ENCODE results near the gene BLOC1S6.
"Not testable (repeated sequence)": the region's sequence is repeated elsewhere in the genome, so short reads cannot be mapped to it uniquely, and the experiment has no call there.

Gene BLOC1S6

DNA sequence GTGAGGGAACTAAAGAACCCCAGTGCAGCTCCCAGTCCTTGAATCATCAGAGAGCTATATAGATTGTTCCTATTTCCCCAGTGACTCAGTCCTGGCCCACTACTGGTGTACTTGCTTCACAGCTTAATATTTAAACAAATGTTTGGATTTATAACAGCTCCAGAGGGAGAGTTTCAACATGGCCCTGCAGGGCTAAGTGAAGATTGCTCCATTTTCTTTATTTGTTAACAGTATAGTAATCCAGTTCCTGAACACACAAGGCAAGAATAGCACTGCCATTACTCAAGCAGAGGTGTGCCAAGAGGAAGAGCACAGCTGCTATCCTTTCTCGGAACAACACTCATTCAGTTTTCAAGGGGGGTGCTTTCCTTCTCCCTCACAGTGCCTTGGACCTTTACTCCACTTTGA lies 54.2 kb downstream of the BLOC1S6 start:
- DNase-seq (ENCODE audit: low spot score), result no peak

DNA sequence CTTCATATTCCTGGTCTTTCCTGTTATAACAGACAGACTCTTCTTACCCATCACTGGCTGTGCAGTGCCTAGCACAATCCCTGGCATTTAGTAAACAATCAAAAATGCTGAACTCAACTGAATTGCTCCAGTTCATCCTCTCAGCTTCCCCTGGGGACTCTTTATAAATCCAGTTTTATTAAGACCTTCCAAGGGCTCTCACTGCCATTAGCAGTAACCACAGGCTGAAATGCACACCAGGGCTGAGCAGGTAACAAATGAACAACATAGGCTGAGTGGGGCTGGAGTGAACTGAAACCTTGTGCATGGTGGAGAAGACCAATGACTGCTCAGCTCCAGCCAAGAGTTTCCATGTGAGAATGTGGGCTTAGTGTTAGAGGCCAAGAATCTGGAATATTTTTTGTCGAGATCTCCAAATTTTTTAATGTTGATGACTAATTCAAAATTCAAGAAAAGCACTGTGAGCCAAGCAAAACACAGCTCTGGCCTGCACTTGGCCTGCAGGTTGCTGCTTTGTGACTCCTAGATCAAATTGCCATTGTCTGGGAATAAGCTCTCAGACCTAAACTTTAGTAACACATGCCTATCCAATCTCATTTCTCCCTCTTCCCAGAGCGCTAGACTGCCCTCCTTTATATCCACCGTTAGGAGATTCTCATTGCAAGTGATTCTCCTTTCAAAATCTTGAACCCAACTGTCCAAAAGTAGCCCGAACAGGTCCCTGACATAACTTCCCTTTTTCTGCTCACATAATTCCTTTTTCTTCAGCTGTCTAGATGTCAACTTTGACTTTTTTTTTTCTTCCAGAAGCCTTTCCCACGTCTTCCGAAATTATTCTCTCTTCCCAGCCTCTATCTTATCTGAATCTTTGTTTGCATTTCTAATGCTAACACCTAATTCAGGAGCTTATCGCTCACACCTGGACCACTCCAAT lies 55.1 kb downstream of the BLOC1S6 start:
- no peak for DNase-seq (ENCODE audit: low spot score)

DNA sequence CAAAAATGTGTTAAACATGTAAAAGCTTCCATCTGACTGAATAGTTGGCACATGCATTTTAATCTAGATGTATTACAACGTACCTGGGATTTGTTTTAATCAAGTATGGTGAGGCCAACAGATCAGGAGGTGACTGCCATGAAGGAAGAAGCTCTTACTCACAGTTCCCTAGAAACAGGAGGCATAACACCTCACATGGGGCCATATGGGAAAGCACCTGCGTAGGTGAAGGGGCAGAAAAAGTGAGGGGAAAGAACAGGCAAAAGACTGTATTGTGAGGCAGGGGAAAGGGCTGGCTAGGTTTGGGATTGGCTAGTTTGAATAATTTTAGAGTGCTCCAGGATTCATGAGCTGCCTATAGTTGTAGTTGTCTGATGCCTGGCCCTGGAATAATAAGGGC lies 57.3 kb downstream of the BLOC1S6 start:
- no peak for DNase-seq (ENCODE audit: low spot score)

DNA sequence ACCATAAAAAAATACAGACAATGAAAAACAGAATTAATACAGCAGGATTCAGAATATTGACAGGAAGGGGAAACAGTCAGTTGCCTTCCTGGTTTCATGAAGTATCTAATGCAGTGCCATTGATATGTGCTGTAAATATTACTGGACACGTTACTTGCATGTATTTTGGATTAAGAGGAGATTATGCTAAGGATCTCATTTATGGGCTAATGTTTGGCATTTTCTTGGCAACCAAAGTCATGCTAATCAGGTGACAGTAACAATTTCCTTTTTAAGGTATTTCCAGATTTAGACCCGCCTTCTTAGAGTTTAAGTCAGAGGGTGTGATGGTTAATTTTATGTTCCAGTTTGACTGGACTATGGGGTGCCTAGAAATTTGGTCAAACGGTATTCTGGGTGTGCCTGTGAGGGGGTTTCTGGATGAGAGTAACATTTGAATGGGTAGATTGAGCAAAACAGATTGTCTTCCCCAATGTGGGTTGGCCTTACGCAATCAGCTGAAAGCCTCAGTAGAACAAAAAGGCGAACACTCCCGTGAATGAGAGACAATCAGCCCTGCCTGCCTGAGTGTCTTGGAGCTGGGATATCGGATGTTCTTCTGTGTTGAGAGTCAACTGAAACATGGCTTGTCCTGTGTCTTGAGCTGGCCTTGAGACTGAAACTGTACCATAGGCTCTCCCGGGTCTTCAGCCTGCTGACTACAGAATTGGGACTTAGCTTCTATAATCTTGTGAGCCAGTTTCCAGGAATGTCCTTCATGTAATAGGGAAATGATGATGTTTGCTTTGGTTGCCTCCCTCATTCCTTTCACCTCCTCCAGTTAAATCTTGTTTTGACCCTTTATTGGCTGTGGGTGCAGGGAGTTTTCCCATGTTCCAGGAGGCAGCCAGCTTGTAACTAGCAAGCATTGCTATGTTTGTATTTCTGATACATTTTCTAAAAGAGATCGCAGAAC lies 58.1 kb downstream of the BLOC1S6 start:
- no peak for DNase-seq (ENCODE audit: low spot score)

DNA sequence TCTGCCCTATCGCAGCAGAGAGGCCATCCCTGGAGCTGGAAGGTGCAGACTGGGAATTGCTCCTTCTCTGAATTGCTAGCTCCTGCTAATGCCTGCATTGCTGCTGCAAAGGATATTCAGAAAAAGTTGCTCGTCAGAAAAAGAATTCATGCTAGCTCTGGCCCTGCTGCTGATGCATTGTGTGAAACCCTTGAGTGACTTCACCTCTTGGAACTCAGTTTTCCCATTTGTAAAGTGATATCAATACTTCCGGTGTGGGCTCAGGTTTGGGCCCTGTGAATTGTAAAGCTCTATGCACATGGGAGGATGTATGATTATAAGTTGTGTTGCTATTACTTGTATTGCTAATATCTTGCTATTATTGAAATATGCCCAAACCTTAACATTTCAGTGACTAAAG lies 59.0 kb downstream of the BLOC1S6 start:
- no peak for DNase-seq (ENCODE audit: low spot score)

DNA sequence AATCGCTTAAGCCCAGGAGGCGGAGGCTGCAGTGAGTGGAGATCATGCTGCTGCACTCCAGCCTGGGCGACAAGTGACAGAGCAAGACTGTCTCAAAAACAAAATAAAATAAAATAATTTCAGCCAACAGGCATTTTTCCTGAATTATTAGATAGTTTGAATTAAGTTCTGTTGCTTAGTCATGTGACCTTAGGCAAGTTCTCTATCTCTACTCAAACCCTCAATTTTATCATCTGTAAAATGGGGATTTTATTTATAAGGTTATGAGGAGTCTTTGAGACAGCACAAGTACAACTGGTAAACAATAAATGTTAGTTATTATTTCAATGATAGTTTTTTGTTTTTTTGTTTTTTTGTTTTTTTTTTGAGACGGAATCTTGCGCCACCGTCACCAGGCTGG lies 60.6 kb downstream of the BLOC1S6 start:
- no peak for DNase-seq (ENCODE audit: low spot score)

DNA sequence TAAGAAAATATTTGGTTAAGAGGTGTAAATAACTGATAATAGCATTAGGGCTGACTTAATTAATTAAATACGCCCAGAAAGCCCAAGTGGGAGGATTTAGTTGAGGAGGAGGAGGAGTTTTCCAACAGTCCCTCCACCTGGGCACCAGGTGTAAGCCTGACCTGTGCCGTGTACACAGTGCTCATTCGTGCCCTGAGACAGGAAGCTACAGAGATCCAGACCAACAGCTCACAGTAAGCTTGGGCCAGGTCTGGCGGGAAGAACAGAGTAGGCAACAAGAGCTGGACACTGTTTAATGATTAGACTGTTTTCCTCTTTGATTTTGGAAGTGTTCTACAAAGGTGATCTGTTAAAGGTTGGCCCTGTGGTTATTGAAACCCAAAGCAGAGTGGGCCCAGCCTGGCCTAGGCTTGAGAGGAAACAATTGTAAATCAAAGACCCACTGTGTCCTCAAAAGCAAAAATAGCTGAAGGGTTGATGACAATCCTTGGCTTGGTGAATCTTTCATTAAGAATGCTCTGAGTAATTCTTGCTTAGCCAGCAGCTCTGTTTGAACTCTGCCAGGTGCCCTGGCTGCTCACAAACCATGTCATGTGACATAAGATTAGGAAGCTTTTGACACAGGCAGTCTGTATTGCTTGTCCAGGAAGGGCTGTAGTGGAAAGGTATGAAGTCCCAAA lies 61.5 kb downstream of the BLOC1S6 start:
- DNase-seq (ENCODE audit: low spot score), result no peak

DNA sequence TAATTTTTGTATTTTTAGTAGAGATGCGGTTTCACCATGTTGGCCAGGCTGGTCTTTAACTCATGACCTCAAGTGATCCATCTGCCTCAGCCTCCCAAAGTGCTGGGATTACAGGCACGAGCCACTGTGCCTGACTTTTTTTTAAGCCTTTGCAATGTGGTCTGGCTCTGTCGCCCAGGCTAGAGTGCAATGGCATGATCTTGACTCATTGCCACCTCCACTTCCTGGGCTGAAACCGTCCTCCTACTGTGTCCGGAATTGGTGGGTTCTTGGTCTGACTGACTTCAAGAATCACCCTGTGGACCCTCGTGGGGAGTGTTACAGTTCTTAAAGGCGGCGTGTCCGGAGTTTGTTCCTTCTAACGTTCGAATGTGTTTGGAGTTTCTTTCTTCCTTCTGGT lies 62.8 kb downstream of the BLOC1S6 start:
- DNase-seq (ENCODE audit: low spot score), result not testable (repeated sequence)

DNA sequence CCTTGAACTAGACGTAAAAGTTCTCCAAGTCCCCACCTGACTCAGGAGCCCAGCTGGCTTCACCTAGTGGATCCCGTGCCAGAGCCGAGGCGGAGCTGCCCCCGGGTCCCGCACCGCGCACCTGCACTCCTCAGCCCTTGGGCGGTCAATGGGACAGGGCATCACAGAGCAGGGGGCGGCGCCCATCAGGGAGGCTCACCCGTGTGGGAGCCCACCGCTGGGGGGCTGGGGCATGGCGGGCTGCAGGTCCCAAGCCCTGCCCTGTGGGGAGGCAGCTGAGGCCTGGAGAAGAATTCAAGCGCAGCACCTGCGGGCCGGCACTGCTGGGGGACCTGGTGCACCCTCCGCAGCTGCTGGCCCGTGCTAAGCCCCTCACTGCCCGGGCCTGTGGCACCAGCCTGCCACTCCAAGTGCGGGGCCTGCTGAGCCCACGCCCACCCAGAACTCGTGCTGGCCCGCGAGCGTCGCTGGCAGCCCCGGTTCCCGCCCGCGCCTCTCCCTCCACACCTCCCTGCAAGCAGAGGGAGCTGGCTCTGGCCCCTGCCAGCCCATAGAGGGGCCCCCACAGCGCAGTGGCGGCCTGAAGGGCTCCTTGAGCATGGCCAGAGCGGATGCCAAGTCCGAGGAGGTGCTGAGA lies 63.8 kb downstream of the BLOC1S6 start:
- no peak for DNase-seq (ENCODE audit: low spot score)

DNA sequence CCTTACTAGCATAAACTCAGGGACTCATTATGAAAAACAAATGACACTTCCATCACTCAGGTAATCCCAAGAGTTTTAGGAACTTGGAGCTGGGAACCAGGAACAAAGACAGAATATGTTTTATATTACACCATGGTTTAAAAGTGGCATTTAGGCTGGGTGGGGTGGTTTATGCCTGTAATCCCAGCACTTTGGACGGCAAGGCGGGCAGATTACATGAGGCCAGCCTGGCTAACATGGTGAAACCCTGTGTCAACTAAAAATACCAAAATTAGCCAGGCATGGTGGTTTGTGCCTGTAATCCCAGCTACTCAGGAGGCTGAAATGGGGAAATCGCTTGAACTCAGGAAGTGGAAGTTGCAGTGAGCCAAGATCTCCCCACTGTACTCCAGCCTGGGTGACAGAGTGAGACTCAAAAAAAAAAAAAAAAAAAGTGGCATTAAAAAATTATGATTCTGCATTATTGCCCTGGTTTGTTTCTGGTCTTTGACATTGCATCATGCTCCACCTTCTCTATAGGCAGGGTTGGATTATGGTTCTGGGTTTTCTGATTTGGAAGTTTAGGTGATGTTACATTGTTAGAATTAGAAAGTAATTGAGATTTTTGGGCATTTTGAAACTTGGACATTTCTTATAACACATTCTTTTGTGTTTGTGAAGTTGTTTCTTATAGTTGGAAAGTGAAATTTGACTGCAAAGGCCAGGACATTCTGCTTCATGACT lies 66.7 kb downstream of the BLOC1S6 start:
- DNase-seq (ENCODE audit: low spot score), result no peak

DNA sequence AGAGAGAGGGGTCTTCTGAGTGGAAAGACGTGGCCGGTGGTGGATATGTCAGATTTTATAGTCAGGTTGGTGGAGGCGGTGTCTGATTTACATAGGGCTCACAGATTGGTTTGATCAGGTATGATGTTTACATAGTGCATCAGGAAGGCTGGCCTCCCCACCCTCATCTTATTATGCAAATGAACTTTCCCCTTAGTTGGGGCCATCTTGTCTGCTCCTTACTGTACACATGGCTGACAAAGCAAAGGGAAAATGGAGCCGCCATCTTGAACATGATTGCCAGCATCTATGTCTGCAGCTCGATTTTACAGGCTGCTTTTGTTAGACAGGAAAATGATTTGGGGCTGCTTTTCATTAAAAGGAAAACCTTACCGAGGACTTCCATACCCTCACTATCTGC lies 67.6 kb downstream of the BLOC1S6 start:
- no peak for DNase-seq (ENCODE audit: low spot score)

DNA sequence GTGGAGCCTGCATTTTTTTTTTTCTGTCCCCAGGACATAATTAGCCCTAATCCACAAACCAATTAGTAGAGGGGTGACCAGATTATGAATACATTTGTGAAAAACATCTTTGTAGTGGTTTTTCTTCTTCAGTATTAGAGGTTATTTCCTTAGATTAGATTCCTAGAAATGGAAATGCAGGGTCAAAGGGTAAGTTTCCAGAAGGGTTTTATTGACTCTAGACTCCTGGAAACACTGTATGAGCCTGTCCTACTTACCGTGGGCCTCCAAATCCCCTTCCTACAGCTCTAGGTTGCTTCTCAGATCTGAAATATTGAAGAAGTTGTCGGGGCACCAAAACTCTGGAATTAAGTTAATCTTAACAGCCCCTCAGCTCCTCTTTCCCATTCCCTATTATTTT lies 70.1 kb downstream of the BLOC1S6 start:
- DNase-seq (ENCODE audit: low spot score), result no peak

DNA sequence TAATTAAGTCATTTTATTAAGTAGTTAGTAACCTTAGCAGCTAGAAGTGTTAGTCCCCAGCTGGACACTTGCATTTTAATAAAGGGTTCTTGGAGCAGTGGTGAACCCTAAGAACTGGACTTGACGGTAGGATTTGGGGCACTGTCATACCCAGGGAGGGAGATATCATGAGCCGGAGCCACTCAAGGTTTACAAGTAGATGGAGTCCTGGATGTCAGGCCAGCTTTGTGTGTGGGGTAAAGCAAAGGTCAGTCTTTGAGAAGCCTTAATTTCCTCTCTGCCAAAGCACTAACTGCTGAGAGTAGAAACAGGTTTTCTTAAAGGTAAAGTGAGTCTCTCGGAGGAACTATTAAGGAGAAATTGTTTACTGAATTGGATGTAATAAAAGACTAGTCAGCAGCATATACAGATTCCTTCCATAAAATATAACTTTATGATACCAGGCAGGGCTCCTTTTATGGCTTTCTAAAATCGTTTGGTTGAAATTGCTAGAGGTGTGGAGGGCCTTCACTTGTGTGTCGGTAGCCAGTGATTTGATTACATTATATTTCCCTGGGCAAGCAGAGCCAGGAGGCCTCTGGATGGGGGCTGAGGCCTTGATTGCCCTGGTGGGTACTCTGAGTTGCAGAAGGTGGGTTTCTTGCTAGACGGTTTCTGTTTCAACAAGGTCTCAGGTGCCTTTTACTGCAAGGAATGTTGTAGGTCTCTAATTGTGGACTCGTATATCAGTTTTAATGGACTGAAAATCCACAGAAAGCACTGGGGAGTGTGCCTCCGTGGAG lies 70.8 kb downstream of the BLOC1S6 start:
- no peak for DNase-seq (ENCODE audit: low spot score)

Measured in left forelimb (tissue), 1 donor.